HG02840 (cell line): ENCODE results near the gene IFITM1.

Experiments
- ATAC-seq: cut with Tn5 transposase; IDR thresholded peaks from one replicate; pipeline ENCODE4 v1.9.1; 2021; ENCODE audit warnings: mild to moderate bottlenecking, moderate library complexity, moderate number of reproducible peaks; ENCODE audit not compliant: unreplicated experiment, low FRiP score

The IFITM1 gene

GRCh38 chr11:313787-314553 lies at the start of gene IFITM1:
TSS of gene IFITM1 (plus strand) at chr11:314040. CDS start at chr11:314171, 131 bp downstream.
- ATAC-seq = no peak

- no peak for ATAC-seq
These were observed 47.0 kb upstream of the IFITM1 start for GRCh38 chr11:266676-267439.

DNA sequence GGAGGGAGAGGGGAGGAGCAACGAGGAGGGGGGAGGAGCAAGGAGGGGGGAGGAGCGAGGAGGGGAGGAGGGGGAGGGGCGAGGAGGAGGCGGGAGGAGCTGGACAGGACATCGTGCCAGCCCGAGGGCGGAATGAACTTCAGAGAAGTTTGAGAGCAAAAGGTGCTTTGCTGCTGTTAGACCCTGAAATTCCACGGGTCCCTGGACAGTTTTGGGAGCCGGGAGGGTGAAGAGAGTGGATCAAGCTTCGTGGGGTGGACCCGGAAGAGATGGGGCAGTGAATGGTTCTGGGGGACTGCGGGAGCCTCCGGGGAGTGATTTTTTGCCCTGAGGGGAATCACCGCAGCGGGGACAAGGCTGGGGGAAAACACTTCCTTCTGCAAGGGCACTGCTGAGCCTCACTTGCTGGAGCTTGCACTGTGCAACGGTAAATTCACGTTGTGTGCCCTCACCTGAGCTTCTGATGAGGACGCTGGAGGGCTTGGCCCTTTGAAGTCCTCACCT lies 46.3 kb upstream of the IFITM1 start:
- ATAC-seq = no peak

GRCh38 chr11:268716-269145 lies 45.1 kb upstream of the IFITM1 start:
- ATAC-seq = peak; percentile 37

- peak; percentile 73 for ATAC-seq
These were observed 44.5 kb upstream of the IFITM1 start for GRCh38 chr11:269146-269890.

DNA sequence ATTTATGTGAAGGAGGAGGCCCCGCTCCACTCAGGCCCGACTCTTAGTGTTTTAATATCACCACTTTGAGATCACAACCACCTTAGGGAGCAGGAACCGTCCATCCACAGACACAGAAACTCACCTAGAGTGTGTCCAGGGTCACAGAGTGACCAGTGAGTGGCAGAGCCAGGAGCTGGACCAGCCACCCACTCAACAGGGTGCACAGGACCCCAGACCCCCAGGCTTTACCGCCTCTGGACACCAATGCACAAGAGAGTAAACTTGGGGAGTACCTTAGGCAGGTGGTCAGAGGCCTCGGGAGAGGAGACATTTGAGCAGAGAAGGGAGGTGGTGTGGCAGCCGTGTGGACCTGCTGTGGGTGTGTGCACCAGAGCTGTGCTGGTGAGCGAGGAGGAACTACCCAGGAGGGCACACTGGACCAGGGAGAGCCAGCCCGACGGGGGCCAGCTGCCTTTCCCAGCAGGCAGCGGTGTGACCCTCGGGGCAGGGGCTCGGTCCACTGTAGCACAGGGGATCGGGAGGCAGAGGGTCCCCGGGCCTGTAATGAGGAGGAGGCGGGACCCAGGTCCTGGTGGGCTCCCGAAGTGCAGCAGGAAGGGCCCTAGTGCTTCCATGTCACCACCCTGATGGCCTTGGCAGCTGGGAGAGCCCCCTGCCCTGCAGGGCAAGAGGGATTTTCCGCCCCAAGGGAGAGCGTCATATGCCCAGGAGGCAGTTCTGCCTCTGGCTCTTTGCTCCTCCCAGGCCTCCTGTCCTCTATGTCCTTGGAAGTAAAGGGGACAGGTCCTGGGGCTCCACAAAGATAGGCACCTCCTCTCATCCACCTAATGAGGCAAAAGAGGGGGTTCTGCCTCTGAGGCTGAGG lies 43.2 kb upstream of the IFITM1 start:
- no peak for ATAC-seq

- no peak for ATAC-seq
These were observed 42.5 kb upstream of the IFITM1 start for GRCh38 chr11:271319-271715.

GRCh38 chr11:272195-272930 lies 41.5 kb upstream of the IFITM1 start:
- no peak for ATAC-seq

DNA sequence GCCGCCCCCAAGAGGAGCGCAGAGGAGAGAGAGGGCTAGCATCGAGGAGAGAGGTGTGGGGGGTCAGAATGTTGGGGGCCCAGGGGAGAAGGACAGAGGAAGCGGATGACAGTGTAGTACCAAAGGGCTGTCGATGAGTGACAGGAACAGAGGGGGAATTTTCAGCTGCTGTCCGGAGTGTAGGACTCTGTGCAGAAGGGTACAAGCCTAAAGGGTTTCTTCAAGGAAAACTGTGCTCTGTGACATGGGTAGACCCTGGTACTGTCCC lies 41.0 kb upstream of the IFITM1 start:
- ATAC-seq = no peak

DNA sequence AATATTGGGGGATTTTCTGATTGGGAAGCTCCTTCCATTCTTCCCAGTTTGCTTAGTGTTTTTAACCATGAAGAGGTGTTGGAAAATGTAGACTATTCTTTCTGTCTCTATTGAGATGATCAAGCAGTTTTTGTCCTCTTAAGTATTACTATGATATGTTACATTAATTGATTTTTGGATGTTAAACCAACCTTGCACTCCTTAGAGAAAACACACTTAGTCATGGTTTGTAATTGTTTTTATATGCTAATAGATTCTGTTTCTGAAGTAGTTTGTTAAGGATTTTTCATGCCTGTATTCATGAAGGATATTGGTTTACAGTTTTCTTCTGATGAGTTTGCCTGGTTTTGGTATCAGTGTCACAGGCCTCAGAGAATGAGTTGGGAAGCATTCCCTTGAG lies 37.6 kb upstream of the IFITM1 start:
- no peak for ATAC-seq

GRCh38 chr11:278001-278951 lies 35.6 kb upstream of the IFITM1 start, which contains the start of gene NLRP6:
TSS of gene NLRP6 (plus strand) at chr11:278407. CDS start at chr11:278570, 163 bp downstream.
- ATAC-seq = no peak

DNA sequence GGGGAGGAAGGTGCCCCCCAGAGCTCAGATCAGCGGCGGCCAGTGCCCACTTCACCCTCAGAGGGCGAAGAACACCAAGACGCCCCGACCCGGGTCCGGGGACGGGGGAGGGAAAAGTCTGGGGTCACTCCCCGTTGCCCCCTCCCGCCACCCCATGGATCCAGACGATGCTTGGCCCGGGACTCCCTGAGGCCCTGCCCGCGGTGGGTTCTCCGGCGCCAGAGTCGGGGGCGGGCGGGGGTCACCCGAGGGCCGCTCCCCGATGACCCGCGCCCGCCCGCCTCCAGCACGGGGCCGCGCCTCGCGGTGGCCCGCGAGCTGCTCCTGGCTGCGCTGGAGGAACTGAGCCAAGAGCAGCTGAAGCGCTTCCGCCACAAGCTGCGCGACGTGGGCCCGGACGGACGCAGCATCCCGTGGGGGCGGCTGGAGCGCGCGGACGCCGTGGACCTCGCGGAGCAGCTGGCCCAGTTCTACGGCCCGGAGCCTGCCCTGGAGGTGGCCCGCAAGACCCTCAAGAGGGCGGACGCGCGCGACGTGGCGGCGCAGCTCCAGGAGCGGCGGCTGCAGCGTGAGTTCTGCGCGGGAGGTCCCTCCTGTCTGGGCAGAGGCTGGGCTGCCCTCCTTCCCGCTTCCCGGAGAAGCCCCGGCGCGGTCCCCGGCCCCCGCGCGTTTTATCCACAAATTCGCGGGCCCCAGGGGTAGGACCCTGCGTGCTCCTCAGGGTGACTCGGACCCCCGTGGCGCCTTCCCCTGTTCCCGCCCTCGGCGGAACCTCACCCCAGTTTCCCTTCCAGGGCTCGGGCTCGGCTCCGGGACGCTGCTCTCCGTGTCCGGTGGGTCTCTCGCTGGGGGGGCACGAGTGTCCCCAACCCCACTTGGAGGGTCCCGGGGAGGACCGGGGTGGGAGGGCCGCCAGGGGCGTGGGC lies 34.5 kb upstream of the IFITM1 start:
- no peak for ATAC-seq

GRCh38 chr11:279966-280705 lies 33.7 kb upstream of the IFITM1 start:
- ATAC-seq = no peak

DNA sequence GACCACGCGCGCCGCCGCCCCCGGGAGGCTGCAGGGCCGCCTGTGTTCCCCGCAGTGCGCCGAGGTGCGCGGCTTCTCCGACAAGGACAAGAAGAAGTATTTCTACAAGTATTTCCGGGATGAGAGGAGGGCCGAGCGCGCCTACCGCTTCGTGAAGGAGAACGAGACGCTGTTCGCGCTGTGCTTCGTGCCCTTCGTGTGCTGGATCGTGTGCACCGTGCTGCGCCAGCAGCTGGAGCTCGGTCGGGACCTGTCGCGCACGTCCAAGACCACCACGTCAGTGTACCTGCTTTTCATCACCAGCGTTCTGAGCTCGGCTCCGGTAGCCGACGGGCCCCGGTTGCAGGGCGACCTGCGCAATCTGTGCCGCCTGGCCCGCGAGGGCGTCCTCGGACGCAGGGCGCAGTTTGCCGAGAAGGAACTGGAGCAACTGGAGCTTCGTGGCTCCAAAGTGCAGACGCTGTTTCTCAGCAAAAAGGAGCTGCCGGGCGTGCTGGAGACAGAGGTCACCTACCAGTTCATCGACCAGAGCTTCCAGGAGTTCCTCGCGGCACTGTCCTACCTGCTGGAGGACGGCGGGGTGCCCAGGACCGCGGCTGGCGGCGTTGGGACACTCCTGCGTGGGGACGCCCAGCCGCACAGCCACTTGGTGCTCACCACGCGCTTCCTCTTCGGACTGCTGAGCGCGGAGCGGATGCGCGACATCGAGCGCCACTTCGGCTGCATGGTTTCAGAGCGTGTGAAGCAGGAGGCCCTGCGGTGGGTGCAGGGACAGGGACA lies 32.9 kb upstream of the IFITM1 start:
- no peak for ATAC-seq

DNA sequence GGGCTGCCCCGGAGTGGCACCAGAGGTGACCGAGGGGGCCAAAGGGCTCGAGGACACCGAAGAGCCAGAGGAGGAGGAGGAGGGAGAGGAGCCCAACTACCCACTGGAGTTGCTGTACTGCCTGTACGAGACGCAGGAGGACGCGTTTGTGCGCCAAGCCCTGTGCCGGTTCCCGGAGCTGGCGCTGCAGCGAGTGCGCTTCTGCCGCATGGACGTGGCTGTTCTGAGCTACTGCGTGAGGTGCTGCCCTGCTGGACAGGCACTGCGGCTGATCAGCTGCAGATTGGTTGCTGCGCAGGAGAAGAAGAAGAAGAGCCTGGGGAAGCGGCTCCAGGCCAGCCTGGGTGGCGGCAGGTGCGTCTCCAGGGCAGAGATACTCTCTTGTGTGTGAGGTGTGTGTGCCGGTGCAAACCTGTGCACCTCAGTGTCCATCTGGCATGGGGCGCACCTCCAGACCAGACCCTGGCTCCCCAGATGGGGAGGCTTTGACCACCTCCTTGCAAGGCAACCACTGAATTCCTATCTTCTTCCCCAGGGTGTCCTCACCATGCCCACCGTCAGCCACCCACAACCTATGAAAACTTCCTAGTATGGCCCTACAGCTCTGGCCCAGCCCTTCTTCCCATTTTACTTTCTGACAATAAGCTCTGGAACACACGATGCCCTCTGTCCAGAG lies 32.2 kb upstream of the IFITM1 start:
- ATAC-seq = no peak
